ENCODE results near the gene DPEP3.

DPEP3 gene

GRCh38 chr16:67949645-67950044 lies 30.7 kb downstream of the DPEP3 start:
- H3K4me2 ChIP-seq, result no peak overlapping the region
- no peak overlapping the region for H3K27ac ChIP-seq
- H3K36me3 ChIP-seq, result peaks cover 84% of the 10 kb centered on the region
- H3K4me3 ChIP-seq, result no peak overlapping the region
- H3K9ac ChIP-seq, result no peak overlapping the region
- no peak for TF ChIP-seq Cebpa-rat (IDR thresholded peaks at IDR 0.05)
- no peaks in the 10 kb centered on the region for H3K27me3 ChIP-seq
- H3K9me3 ChIP-seq, result no peaks in the 10 kb centered on the region
- peaks cover 19% of the 10 kb centered on the region for H3K4me1 ChIP-seq
- H4K20me1 ChIP-seq, result peaks cover 9% of the 10 kb centered on the region; the same call in 1 of the 2 replicates

GRCh38 chr16:67948015-67948414 lies 32.3 kb downstream of the DPEP3 start:
- no peaks in the 10 kb centered on the region for H3K9me3 ChIP-seq
- no peak overlapping the region for H3K4me2 ChIP-seq
- no peak overlapping the region for H3K9ac ChIP-seq
- H3K4me3 ChIP-seq, result no peak overlapping the region
- H4K20me1 ChIP-seq, result peaks cover 9% of the 10 kb centered on the region; the same call in 1 of the 2 replicates
- peaks cover 90% of the 10 kb centered on the region for H3K36me3 ChIP-seq
- H3K4me1 ChIP-seq, result peaks cover 10% of the 10 kb centered on the region
- no peak overlapping the region for H3K27ac ChIP-seq
- TF ChIP-seq Cebpa-rat (IDR thresholded peaks at IDR 0.05), result no peak
- no peaks in the 10 kb centered on the region for H3K27me3 ChIP-seq

GRCh38 chr16:67946966-67947558 lies 33.2 kb downstream of the DPEP3 start:
- Histone ChIP-seq H3K27me3 (no peaks in the 10 kb centered on the region), H4K20me1 (peaks cover 9% of the 10 kb centered on the region; the same call in 1 of the 2 replicates), H3K27ac (peak overlapping the region; percentile 46), H3K36me3 (peaks cover 97% of the 10 kb centered on the region), H3K4me1 (peaks cover 15% of the 10 kb centered on the region), H3K4me2 (peak overlapping the region; percentile 42), H3K4me3 (no peak overlapping the region), H3K9ac (0 out of 2 replicates have a peak overlapping the region, but pooled peaks have one; percentile 24), H3K9me3 (no peaks in the 10 kb centered on the region)
- TF ChIP-seq Cebpa-rat (IDR thresholded peaks at IDR 0.05), result no peak

GRCh38 chr16:67946128-67946569 lies 34.1 kb downstream of the DPEP3 start:
- H3K4me3 ChIP-seq, result no peak overlapping the region
- peaks cover 9% of the 10 kb centered on the region; the same call in 1 of the 2 replicates for H4K20me1 ChIP-seq
- H3K9ac ChIP-seq, result 0 out of 2 replicates have a peak overlapping the region, but pooled peaks have one; percentile 24
- peaks cover 90% of the 10 kb centered on the region for H3K36me3 ChIP-seq
- TF ChIP-seq Cebpa-rat (IDR thresholded peaks at IDR 0.05), result no peak
- H3K27ac ChIP-seq, result peak overlapping the region; percentile 46
- peak overlapping the region; percentile 42 for H3K4me2 ChIP-seq
- no peaks in the 10 kb centered on the region for H3K9me3 ChIP-seq
- peaks cover 24% of the 10 kb centered on the region for H3K4me1 ChIP-seq
- H3K27me3 ChIP-seq, result no peaks in the 10 kb centered on the region

GRCh38 chr16:67945392-67945933 lies 34.8 kb downstream of the DPEP3 start:
- Histone ChIP-seq H3K36me3 (peaks cover 83% of the 10 kb centered on the region), H3K27me3 (no peaks in the 10 kb centered on the region), H3K4me3 (no peak overlapping the region), H4K20me1 (peaks cover 9% of the 10 kb centered on the region; the same call in 1 of the 2 replicates), H3K9ac (no peak overlapping the region), H3K27ac (no peak overlapping the region), H3K4me1 (peaks cover 31% of the 10 kb centered on the region), H3K4me2 (no peak overlapping the region), H3K9me3 (no peaks in the 10 kb centered on the region)
- TF ChIP-seq Cebpa-rat (IDR thresholded peaks at IDR 0.05), result no peak

GRCh38 chr16:67944690-67945391 lies 35.5 kb downstream of the DPEP3 start:
- H3K4me3 ChIP-seq, result no peak overlapping the region
- peaks cover 9% of the 10 kb centered on the region; the same call in 1 of the 2 replicates for H4K20me1 ChIP-seq
- no peak overlapping the region for H3K27ac ChIP-seq
- no peak for TF ChIP-seq Cebpa-rat (IDR thresholded peaks at IDR 0.05)
- H3K27me3 ChIP-seq, result no peaks in the 10 kb centered on the region
- no peak overlapping the region for H3K9ac ChIP-seq
- H3K9me3 ChIP-seq, result no peaks in the 10 kb centered on the region
- no peak overlapping the region for H3K4me2 ChIP-seq
- peaks cover 77% of the 10 kb centered on the region for H3K36me3 ChIP-seq
- peaks cover 38% of the 10 kb centered on the region for H3K4me1 ChIP-seq

- Histone ChIP-seq H4K20me1 (peaks cover 9% of the 10 kb centered on the region; the same call in 1 of the 2 replicates), H3K4me3 (no peak within 1 kb of the TSS), H3K4me1 (peaks cover 45% of the 10 kb centered on the region), H3K27ac (0 out of 2 replicates have a peak within 1 kb of the TSS, but pooled peaks have one; percentile 26), H3K9ac (no peak within 1 kb of the TSS), H3K9me3 (no peaks in the 10 kb centered on the region), H3K4me2 (no peak within 1 kb of the TSS), H3K36me3 (peaks cover 69% of the 10 kb centered on the region), H3K27me3 (no peaks in the 10 kb centered on the region)
- no peak for TF ChIP-seq Cebpa-rat (IDR thresholded peaks at IDR 0.05)
Observed at GRCh38 chr16:67943619-67944504, 36.4 kb downstream of the DPEP3 start, which contains the start of gene LCAT. TSS of gene LCAT (minus strand) at chr16:67944120. CDS start at chr16:67944101, 19 bp downstream.

- no peak overlapping the region for H3K9ac ChIP-seq
- no peak overlapping the region for H3K4me3 ChIP-seq
- H3K9me3 ChIP-seq, result no peaks in the 10 kb centered on the region
- H3K36me3 ChIP-seq, result peaks cover 63% of the 10 kb centered on the region
- peaks cover 9% of the 10 kb centered on the region; the same call in 1 of the 2 replicates for H4K20me1 ChIP-seq
- no peak overlapping the region for H3K27ac ChIP-seq
- peaks cover 45% of the 10 kb centered on the region for H3K4me1 ChIP-seq
- no peak overlapping the region for H3K4me2 ChIP-seq
- H3K27me3 ChIP-seq, result no peaks in the 10 kb centered on the region
- no peak for TF ChIP-seq Cebpa-rat (IDR thresholded peaks at IDR 0.05)
Observed at GRCh38 chr16:67943256-67943618, 37.1 kb downstream of the DPEP3 start.
